Adrenal gland (tissue), 12 donors: ENCODE measurements around the gene TWNK. TPM values are rescaled to one million over a fixed set of nuclear protein-coding genes. Genes with fewer than 3 reads are reported as not detected.

Source experiments
- DNase-seq, 7 donors: peaks; one replicate each; pipeline ENCODE4 v3.0.0-alpha.2; 2019 to 2020
- H3K27ac ChIP-seq, 5 donors: fragments of 200-600 bp; sonication (generic) in 4 of 5; 1 replicate in 3 of 5; 2 replicates in 2 of 5; pipeline versions ENCODE4 v1.5.1 to v1.8.0; 2016 to 2020; ENCODE audit warnings: mild to moderate bottlenecking in 1 of 5
- H3K27me3 ChIP-seq: fragments of 200-600 bp; 2 replicates; pipeline ENCODE4 v1.8.0; 2021
- H3K36me3 ChIP-seq, 2 donors: fragments of 200-600 bp; replicated peaks in 1 of 2; 1 replicate in 1 of 2; 2 replicates in 1 of 2; pipeline versions ENCODE4 v1.5.1 to v1.8.0; 2018 to 2022
- H3K4me1 ChIP-seq, 2 donors: fragments of 200-600 bp; replicated peaks in 1 of 2; 1 replicate in 1 of 2; 2 replicates in 1 of 2; pipeline versions ENCODE4 v1.5.1 to v1.8.0; 2018 to 2021
- H3K4me3 ChIP-seq, 4 donors: fragments of 200-600 bp; sonication (generic) in 3 of 4; one replicate each; pipeline ENCODE4 v1.5.1; 2016 to 2018
- H3K9me3 ChIP-seq, 3 donors: fragments of 200-600 bp; sonication (generic) in 1 of 3; replicated peaks in 1 of 3; 1 replicate in 2 of 3; 2 replicates in 1 of 3; pipeline versions ENCODE4 v1.5.1 to v1.8.0; 2016 to 2021
- POLR2A ChIP-seq, 2 donors: fragments of 450-650 bp; IDR thresholded peaks; one replicate each; pipeline ENCODE4 v1.6.1; 2017; ENCODE audit warnings: antibody characterized with exemption in 2 of 2, mild to moderate bottlenecking in 2 of 2, moderate library complexity in 1 of 2
- WGBS, 4 donors: extraction: QIAGEN DNeasy Blood & Tissue Kit in 2 of 4; methylation state at CpG; one replicate each; pipeline versions ENCODE4 v1.1.5 to v1.1.7; 2013 to 2017; 5-methylcytosine and 5-hydroxymethylcytosine counted together
- intact Hi-C, 2 donors: fragments of 100-400 bp; cut with DNase I; formaldehyde crosslinking; loops; one replicate each; pipeline versions ENCODE4 v1.14.1 to v1.15.0; 2022 to 2023
- polyA plus RNA-seq, 3 donors: library from polyadenylated mRNA; stranded (reverse); fragments of 200-250 nt in 2 of 3; fragments of 350-450 nt in 1 of 3; fragmentation: Illumina TruSeq in 1 of 3; extraction: RNeasy Lipid Tissue Mini Kit (QIAGEN cat#74804) in 1 of 3; gene quantifications; one replicate each; pipeline ENCODE4 v1.2.3, GENCODE V29; 2013 to 2014
- total RNA-seq, 9 donors: library from RNA; depleted of rRNA in 4 of 9; stranded (reverse); fragments of >200 nt in 4 of 9; fragments of 120-200 nt in 1 of 9; fragmentation: NEBNext Ultra II Directional in 1 of 9; extraction: Animal tissue kit (Norgen Biotek cat#: 25700) in 1 of 9; gene quantifications; one replicate each; pipeline versions ENCODE4 v1.1.0 to v1.2.4, GENCODE V29; 2013 to 2023
- TF ChIP-seq, protein P1 (sequence below), 6 experiments: fragments of 450-650 bp in 4 of 6; fragments of 200-600 bp in 2 of 6; sonication (generic) in 1 of 6; IDR thresholded peaks; 1 replicate in 5 of 6; 2 replicates in 1 of 6; pipeline versions ENCODE4 v1.5.1 to v1.8.0; 2016 to 2021; ENCODE audit warnings: antibody characterized with exemption in 6 of 6, mild to moderate bottlenecking in 2 of 6, moderate library complexity in 1 of 6
- donor health status: healthy with polysubstance abuse.
- donor health status: Bipolar disorder and iron deficiency.
- donor health status: DM: yes; HTN: yes; CAD: no.
- donor health status: DM: no; HTN: no; CAD: no.
- donor health status: DM: no; HTN: no; CAD: no.
- donor health status: DM: yes; HTN: yes; CAD: no.

Gene TWNK
- total and polyA plus RNA-seq, 12 donors: 5.3 to 21.8 (median 9.3) TPM

DNA sequence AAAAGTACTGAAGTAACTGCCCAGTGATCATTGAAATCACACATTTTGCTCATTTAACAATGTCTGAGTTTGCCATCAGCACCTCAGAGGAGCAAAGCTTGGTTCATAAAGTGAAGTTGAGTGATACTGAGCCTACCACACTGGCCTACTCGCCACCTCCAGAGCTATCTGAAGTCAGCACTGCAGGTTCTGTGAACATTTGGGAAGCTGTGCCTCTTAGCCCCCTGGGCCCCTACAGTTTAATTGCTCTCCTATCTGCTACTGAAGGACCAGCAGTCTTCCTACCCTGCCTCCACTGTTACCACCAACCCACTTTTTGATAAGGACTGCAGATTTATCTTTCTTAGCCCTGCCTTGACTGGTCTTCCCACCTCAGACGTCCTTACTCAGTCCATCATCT lies 20.0 kb upstream of the TWNK start:
- no peak overlapping the region for H3K27ac ChIP-seq

DNA sequence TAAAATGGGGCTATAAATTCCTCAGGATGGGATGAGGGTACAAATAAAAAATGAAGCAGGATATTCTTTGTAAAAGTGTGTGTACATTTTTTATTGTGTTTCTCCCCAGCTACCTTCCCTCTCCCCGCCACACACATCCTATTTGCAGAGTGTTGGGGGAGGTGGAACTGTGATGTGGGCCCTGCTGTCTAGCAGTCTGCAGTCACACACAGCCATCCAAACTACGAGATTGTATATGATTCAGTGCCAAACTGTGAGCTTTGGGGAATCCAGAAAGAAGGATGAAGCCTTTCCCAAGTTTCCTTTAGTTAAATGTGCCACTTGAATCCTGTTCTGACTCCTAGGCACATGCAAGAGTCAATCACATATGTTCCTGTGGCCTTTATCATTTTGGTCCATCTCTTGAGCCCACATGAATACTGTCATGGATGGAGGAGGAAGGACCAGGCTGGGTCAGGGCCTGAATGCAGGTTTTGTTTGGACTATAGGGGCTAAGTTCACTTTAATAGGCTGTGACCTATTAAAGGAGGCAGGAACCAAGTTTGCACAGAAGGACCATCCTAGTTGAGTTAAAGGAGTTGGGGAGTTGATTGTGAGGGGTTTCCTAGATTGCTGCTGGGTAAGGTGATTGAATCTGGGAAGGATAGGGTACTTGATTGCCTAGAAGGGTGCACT lies 19.1 kb upstream of the TWNK start:
- DNase-seq: no peak
- no peak overlapping the region for H3K4me3 ChIP-seq
- 87 to 89% (median 88%) methylated on average over 2 of the region's 2 CpGs for WGBS, 4 donors
- H3K36me3 ChIP-seq: peaks cover 0 to 15% of the 10 kb centered on the region in 2 donors
- H3K27me3 ChIP-seq: no peaks in the 10 kb centered on the region
- H3K4me1 ChIP-seq: peaks cover 7 to 23% of the 10 kb centered on the region in 2 donors
- TF ChIP-seq, protein P1, sequence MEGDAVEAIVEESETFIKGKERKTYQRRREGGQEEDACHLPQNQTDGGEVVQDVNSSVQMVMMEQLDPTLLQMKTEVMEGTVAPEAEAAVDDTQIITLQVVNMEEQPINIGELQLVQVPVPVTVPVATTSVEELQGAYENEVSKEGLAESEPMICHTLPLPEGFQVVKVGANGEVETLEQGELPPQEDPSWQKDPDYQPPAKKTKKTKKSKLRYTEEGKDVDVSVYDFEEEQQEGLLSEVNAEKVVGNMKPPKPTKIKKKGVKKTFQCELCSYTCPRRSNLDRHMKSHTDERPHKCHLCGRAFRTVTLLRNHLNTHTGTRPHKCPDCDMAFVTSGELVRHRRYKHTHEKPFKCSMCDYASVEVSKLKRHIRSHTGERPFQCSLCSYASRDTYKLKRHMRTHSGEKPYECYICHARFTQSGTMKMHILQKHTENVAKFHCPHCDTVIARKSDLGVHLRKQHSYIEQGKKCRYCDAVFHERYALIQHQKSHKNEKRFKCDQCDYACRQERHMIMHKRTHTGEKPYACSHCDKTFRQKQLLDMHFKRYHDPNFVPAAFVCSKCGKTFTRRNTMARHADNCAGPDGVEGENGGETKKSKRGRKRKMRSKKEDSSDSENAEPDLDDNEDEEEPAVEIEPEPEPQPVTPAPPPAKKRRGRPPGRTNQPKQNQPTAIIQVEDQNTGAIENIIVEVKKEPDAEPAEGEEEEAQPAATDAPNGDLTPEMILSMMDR (IDR thresholded peaks at IDR 0.05): no peak
- TF ChIP-seq POLR2A (IDR thresholded peaks at IDR 0.05): no peak
- no peak overlapping the region for H3K27ac ChIP-seq
- H3K9me3 ChIP-seq: no peaks in the 10 kb centered on the region
- intact Hi-C loops: no loop called here

More for the DNA sequence above, 20.0 kb upstream of the TWNK start:
- peak in 1 of 7 donors; percentile 5 for DNase-seq
- Histone ChIP-seq H3K36me3 (peaks cover 0 to 17% of the 10 kb centered on the region in 2 donors), H3K9me3 (no peaks in the 10 kb centered on the region), H3K4me1 (peaks cover 7 to 23% of the 10 kb centered on the region in 2 donors), H3K27me3 (no peaks in the 10 kb centered on the region), H3K4me3 (no peak overlapping the region)
- intact Hi-C loops: no loop called here
- TF ChIP-seq, protein P1 (IDR thresholded peaks at IDR 0.05): no peak
- TF ChIP-seq POLR2A (IDR thresholded peaks at IDR 0.05): no peak
- WGBS, 4 donors: 76 to 86% (median 84%) methylated on average over 2 of the region's 2 CpGs

DNA sequence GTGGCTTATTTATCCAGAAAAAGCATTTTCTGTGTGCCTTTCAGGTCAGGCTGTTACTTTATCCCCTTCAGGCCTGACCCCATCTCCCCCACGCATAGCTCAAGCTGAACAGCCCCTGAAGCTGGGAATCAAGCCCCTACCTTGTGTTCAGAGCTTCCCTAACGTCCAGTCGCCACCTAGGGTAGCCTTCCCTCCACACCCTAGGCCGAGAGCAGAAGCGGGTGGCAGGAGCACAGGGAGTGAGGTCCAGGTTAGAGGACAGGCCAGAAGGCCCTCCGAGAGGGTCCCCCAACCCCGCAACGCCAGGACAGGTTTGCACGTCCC lies 18.5 kb upstream of the TWNK start:
- no peak overlapping the region for H3K27ac ChIP-seq
- WGBS, 4 donors: 8 to 24% (median 14%) methylated on average over 2 to 9 of the region's 9 CpGs
- peaks cover 7 to 23% of the 10 kb centered on the region in 2 donors for H3K4me1 ChIP-seq
- intact Hi-C loops: no loop called here
- TF ChIP-seq POLR2A (IDR thresholded peaks at IDR 0.05): no peak
- TF ChIP-seq, protein P1 (IDR thresholded peaks at IDR 0.05): no peak
- no peaks in the 10 kb centered on the region for H3K27me3 ChIP-seq
- H3K4me3 ChIP-seq: peak overlapping the region in 2 of 4 donors; percentile 57 to 83
- no peaks in the 10 kb centered on the region for H3K9me3 ChIP-seq
- DNase-seq: peak in 1 of 7 donors; percentile 57
- peaks cover 0 to 15% of the 10 kb centered on the region in 2 donors for H3K36me3 ChIP-seq

DNA sequence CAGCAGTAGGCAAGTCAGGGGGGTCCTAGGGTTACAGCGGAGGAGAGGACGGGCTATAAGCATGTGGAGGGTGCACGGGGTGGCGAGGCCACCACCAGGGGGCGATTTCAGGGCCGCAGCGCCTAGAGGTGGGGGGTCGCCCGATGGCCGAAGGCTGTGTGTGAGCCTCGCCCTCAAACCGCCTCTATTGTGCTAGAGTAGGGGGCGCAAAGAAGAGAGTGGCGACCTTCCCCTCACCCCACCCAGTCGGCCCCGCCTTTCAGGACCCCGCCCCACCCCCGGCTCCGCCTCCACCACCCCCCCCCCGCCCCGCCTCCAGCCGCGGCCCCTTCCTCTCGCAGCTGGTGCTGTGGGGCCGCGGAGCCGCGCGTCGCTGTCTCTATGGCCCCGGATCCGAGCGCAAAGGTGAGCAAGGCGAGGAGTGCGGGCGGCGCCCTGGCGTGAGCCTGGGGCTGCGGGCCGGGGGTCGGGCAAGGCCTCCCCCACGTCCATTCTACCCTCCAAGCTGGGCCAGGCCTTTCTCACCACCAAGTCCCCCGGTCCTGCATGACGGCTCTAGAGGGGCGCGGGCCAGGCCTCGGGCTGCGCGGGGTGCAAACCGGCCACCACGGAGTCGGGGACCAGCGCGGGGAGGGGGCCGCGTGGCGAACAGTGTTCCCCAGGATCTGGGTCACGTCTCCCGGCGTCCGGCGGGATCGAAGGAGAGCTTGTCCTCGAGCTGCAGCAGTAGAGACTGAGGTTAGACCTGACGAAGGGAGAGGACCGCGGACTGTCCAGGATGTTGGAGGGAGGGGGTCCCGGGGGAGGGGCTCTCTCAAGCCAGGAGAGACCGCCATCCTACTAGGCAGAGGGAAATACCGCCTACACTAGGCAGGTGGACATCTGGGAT lies 17.9 kb upstream of the TWNK start, which contains the start of gene SEMA4G:
SEMA4G (plus strand) TSS at position 318 of the 889 bp plus-strand sequence. CDS start 3,409 bp downstream, outside the sequence.
- intact Hi-C loops: no loop called here
- Histone ChIP-seq H3K27ac (peak within 1 kb of the TSS in 2 of 5 donors; percentile 3 to 50), H3K4me3 (peak within 1 kb of the TSS in 3 of 4 donors; percentile 19 to 83 (median 57)), H3K4me1 (peaks cover 7 to 23% of the 10 kb centered on the region in 2 donors), H3K27me3 (no peaks in the 10 kb centered on the region), H3K9me3 (no peaks in the 10 kb centered on the region), H3K36me3 (peaks cover 0 to 15% of the 10 kb centered on the region in 2 donors)
- TF ChIP-seq POLR2A (IDR thresholded peaks at IDR 0.05): no peak
- TF ChIP-seq, protein P1 (IDR thresholded peaks at IDR 0.05): peak; percentile 59 to 82 (median 62)
- 1 to 2% (median 2%) methylated on average over 10 to 70 of the region's 70 CpGs for WGBS, 4 donors
- DNase-seq: peak in 5 of 7 donors; percentile 35 to 68 (median 49)
